WTC11 (cell line): ENCODE results near the gene USP7.

Experiments
- JUN ChIP-seq: sonication (generic); formaldehyde crosslinking; IDR thresholded peaks from 2 replicates; pipeline ENCODE4 v1.8.0; 2023; ENCODE audit warnings: mild to moderate bottlenecking, missing genetic modification reagents
- TF ChIP-seq, protein P1 (sequence below): fragments of 200-600 bp; IDR thresholded peaks from 2 replicates; pipeline ENCODE4 v1.8.0; 2022; ENCODE audit warnings: antibody characterized with exemption

DNA sequence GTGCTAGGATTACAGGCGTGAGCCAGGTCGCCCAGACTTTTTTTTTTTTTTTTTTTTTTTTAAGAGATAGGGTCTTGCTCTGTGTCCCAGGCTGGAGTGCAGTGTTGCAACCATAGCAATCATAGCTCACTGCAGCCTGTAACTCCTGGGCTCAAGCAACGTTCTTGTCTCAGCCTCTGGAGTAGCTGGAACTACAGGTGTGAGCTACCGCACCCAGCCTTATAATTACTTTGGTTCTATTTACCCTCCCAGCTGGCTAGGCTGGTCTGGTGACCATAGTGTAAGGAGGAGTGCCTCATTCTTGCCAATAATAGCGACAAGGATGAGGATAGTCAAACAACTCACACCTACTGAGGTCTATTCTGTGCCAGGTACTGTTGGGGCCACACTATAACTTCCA is 39.6 kb upstream of the USP7 start:
- no peak for TF ChIP-seq JUN (CRISPR knock-in tag)
- TF ChIP-seq, protein P1, sequence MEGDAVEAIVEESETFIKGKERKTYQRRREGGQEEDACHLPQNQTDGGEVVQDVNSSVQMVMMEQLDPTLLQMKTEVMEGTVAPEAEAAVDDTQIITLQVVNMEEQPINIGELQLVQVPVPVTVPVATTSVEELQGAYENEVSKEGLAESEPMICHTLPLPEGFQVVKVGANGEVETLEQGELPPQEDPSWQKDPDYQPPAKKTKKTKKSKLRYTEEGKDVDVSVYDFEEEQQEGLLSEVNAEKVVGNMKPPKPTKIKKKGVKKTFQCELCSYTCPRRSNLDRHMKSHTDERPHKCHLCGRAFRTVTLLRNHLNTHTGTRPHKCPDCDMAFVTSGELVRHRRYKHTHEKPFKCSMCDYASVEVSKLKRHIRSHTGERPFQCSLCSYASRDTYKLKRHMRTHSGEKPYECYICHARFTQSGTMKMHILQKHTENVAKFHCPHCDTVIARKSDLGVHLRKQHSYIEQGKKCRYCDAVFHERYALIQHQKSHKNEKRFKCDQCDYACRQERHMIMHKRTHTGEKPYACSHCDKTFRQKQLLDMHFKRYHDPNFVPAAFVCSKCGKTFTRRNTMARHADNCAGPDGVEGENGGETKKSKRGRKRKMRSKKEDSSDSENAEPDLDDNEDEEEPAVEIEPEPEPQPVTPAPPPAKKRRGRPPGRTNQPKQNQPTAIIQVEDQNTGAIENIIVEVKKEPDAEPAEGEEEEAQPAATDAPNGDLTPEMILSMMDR: no peak
